Bronchial smooth muscle cell (primary cell): ENCODE measurements around the gene RPGRIP1L. TPM values are rescaled to one million over a fixed set of nuclear protein-coding genes. Genes with fewer than 3 reads are reported as not detected.

Experiments
- total RNA-seq: library from RNA; depleted of rRNA; stranded (reverse); fragments of >200 nt; gene quantifications from 2 replicates; pipeline ENCODE4 v1.2.1, GENCODE V29; 2014

Gene RPGRIP1L
- total RNA-seq: 7.4 and 7.5 TPM in 2 replicates

DNA sequence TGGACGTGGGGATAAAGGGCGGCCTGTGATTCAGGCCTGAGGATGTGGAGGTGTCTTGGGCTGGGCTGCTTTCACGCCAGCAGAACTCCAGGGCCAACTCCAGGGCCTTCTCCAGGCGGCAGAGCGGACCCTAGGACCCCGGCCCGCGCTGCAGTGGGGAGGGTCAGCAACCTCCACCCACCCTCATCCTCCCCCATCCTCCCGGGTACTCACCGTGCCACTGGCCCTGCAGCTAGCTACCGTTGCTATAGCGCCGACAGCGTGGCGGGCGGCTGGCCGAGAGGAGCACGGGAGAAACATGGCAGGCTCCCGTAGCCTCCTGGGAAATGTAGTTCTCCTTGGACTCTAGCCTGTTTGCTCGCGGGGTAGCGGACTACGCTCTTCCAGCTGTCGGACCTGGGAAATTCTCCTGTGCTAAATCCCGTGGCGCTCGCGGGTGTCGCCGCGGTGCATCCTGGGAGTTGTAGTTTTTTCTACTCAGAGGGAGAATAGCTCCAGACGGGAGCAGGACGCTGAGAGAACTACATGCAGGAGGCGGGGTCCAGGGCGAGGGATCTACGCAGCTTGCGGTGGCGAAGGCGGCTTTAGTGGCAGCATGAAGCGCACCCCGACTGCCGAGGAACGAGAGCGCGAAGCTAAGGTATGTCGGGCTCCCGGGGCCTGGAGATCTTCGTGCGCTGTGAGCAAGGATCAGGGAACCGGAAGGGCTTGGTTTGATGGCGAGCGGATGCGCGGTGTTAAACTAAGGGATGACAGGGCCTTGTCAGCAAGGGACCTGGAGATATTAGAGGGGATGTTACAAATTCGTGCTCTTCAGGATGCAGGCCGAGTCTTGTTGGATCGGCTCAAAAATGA lies at the start of gene RPGRIP1L, which contains the start of gene FTO:
Gene RPGRIP1L, minus strand, starts transcription at position 270 of the 855 bp plus-strand sequence. CDS start 3,136 bp downstream, outside the sequence.
Gene FTO, plus strand, starts transcription at position 567 of the 855 bp plus-strand sequence.

Other genes starting within 250 kb of the RPGRIP1L start
- 12.0 and 17.5 TPM in 2 replicates for gene AKTIP, start 200.7 kb downstream of the RPGRIP1L start, total RNA-seq
- 74.4 and 81.3 TPM in 2 replicates for gene FTO, start 297 bp upstream of the RPGRIP1L start, total RNA-seq